ENCODE data around the gene SLC35A4.
"Not testable (repeated sequence)": the region's sequence is repeated elsewhere in the genome, so short reads cannot be mapped to it uniquely, and the experiment has no call there.

Gene SLC35A4

GRCh38 chr5:140591747-140592372 is 27.2 kb downstream of the SLC35A4 start:
- DNase-seq (ENCODE audit: low read depth in 2 of 2): no peak

GRCh38 chr5:140593070-140593469 is 28.4 kb downstream of the SLC35A4 start:
- not testable (repeated sequence) for DNase-seq (ENCODE audit: low read depth in 2 of 2)

GRCh38 chr5:140594169-140594568 is 29.5 kb downstream of the SLC35A4 start:
- no peak for DNase-seq (ENCODE audit: low read depth in 2 of 2)

GRCh38 chr5:140595538-140596300 is 31.1 kb downstream of the SLC35A4 start:
- no peak for DNase-seq (ENCODE audit: low read depth in 2 of 2)

GRCh38 chr5:140596321-140596741 is 31.7 kb downstream of the SLC35A4 start:
- no peak for DNase-seq (ENCODE audit: low read depth in 2 of 2)

GRCh38 chr5:140598836-140599235 is 34.2 kb downstream of the SLC35A4 start:
- no peak for DNase-seq (ENCODE audit: low read depth in 2 of 2)

GRCh38 chr5:140600096-140600495 is 35.5 kb downstream of the SLC35A4 start:
- no peak for DNase-seq (ENCODE audit: low read depth in 2 of 2)

- DNase-seq (ENCODE audit: low read depth in 2 of 2): no peak
These were observed 37.5 kb downstream of the SLC35A4 start for GRCh38 chr5:140602147-140602546.

GRCh38 chr5:140603446-140603698 is 38.7 kb downstream of the SLC35A4 start:
- DNase-seq (ENCODE audit: low read depth in 2 of 2): not testable (repeated sequence)

GRCh38 chr5:140603734-140604133 is 39.1 kb downstream of the SLC35A4 start:
- no peak for DNase-seq (ENCODE audit: low read depth in 2 of 2)

- no peak for DNase-seq (ENCODE audit: low read depth in 2 of 2)
These were observed 41.3 kb downstream of the SLC35A4 start for GRCh38 chr5:140605879-140606278.

GRCh38 chr5:140607031-140607430 is 42.4 kb downstream of the SLC35A4 start:
- DNase-seq (ENCODE audit: low read depth in 2 of 2): no peak

- no peak for DNase-seq (ENCODE audit: low read depth in 2 of 2)
These were observed 44.1 kb downstream of the SLC35A4 start for GRCh38 chr5:140608722-140609121.

GRCh38 chr5:140609126-140609525 is 44.5 kb downstream of the SLC35A4 start:
- no peak for DNase-seq (ENCODE audit: low read depth in 2 of 2)

- DNase-seq (ENCODE audit: low read depth in 2 of 2): no peak
These were observed 46.4 kb downstream of the SLC35A4 start for GRCh38 chr5:140611020-140611521.

Measured in stimulated activated CD8-positive, alpha-beta memory T cell treated with anti-CD3 and anti-CD28 coated beads, Interleukin-2, amount 100 ng/mL, for 1 hour (primary cell).